Trophoblast cell (in vitro differentiated cells and primary cell): ENCODE results near the gene INTS3.
A peak's percentile ranks its signal among the peaks of the same experiment; 100 is the strongest.

ENCODE experiments used
- DNase-seq, 2 donors: peaks; one replicate each; pipeline ENCODE4 v3.0.0-alpha.2; 2016
- H2AFZ ChIP-seq: 2 replicates; pipeline ENCODE4 v1.6.1; 2013; ENCODE audit warnings: low read length, moderate library complexity, mild to moderate bottlenecking; ENCODE audit not compliant: insufficient read depth, poor library complexity
- H2AK5ac ChIP-seq: 2 replicates; pipeline ENCODE4 v1.6.1; 2013; ENCODE audit warnings: mild to moderate bottlenecking, low read length
- H2BK120ac ChIP-seq: 2 replicates; pipeline ENCODE4 v1.6.1; 2013; ENCODE audit warnings: low read length, mild to moderate bottlenecking, moderate library complexity; ENCODE audit not compliant: insufficient read depth, poor library complexity
- H2BK12ac ChIP-seq: 2 replicates; pipeline ENCODE4 v1.6.1; 2013; ENCODE audit warnings: mild to moderate bottlenecking, low read length, moderate library complexity
- H2BK5ac ChIP-seq: 2 replicates; pipeline ENCODE4 v1.6.1; 2013; ENCODE audit warnings: low read length, low read depth, moderate library complexity, mild to moderate bottlenecking; ENCODE audit not compliant: poor library complexity
- H3K14ac ChIP-seq: 2 replicates; pipeline ENCODE4 v1.6.1; 2013; ENCODE audit warnings: mild to moderate bottlenecking, low read length
- H3K18ac ChIP-seq: 2 replicates; pipeline ENCODE4 v1.6.1; 2013; ENCODE audit warnings: mild to moderate bottlenecking, low read length
- H3K23ac ChIP-seq: 2 replicates; pipeline ENCODE4 v1.6.1; 2013; ENCODE audit warnings: low read length
- H3K27ac ChIP-seq: 2 replicates; pipeline ENCODE4 v1.5.1; 2013; ENCODE audit warnings: low read depth, mild to moderate bottlenecking, inconsistent platforms, low read length, moderate library complexity
- H3K27me3 ChIP-seq: 2 replicates; pipeline ENCODE4 v1.6.1; 2013; ENCODE audit warnings: inconsistent platforms, mild to moderate bottlenecking, low read length, moderate library complexity; ENCODE audit not compliant: insufficient read depth
- H3K36me3 ChIP-seq, 2 experiments: 1 replicate in 1 of 2; 2 replicates in 1 of 2; pipeline ENCODE4 v1.6.1; 2013; ENCODE audit warnings: low read length in 2 of 2, mild to moderate bottlenecking in 2 of 2, moderate library complexity in 1 of 2; ENCODE audit not compliant: insufficient read depth in 2 of 2, control insufficient read depth in 1 of 2
- H3K4ac ChIP-seq: 2 replicates; pipeline ENCODE4 v1.6.1; 2013; ENCODE audit warnings: low read depth, mild to moderate bottlenecking, low read length, moderate library complexity
- H3K4me1 ChIP-seq, 2 experiments: 1 replicate in 1 of 2; 2 replicates in 1 of 2; pipeline ENCODE4 v1.6.1; 2013; ENCODE audit warnings: low read length in 2 of 2, mild to moderate bottlenecking in 2 of 2, moderate library complexity in 1 of 2; ENCODE audit not compliant: insufficient read depth in 2 of 2, control insufficient read depth in 1 of 2
- H3K4me2 ChIP-seq: 2 replicates; pipeline ENCODE4 v1.6.1; 2013; ENCODE audit warnings: inconsistent platforms, mild to moderate bottlenecking, low read length, moderate library complexity
- H3K4me3 ChIP-seq: 2 replicates; pipeline ENCODE4 v1.5.1; 2013; ENCODE audit warnings: mild to moderate bottlenecking, low read depth, low read length, inconsistent platforms
- H3K79me1 ChIP-seq: one replicate; pipeline ENCODE4 v1.6.1; 2013; ENCODE audit warnings: low read length
- H3K79me2 ChIP-seq: 2 replicates; pipeline ENCODE4 v1.6.1; 2013; ENCODE audit warnings: low read length, mild to moderate bottlenecking; ENCODE audit not compliant: control insufficient read depth, insufficient read depth, poor library complexity
- H3K9ac ChIP-seq: 2 replicates; pipeline ENCODE4 v1.6.1; 2013; ENCODE audit warnings: mild to moderate bottlenecking, low read length
- H3K9me3 ChIP-seq: 2 replicates; pipeline ENCODE4 v1.6.1; 2013; ENCODE audit warnings: low read depth, mild to moderate bottlenecking, control low read depth, inconsistent platforms, low read length; ENCODE audit not compliant: insufficient read depth
- H4K12ac ChIP-seq: 2 replicates; pipeline ENCODE4 v1.6.1; 2013; ENCODE audit warnings: low read depth, mild to moderate bottlenecking, low read length, moderate library complexity
- H4K8ac ChIP-seq: 2 replicates; pipeline ENCODE4 v1.6.1; 2013; ENCODE audit warnings: low read depth, mild to moderate bottlenecking, low read length, moderate library complexity
- H4K91ac ChIP-seq: one replicate; pipeline ENCODE4 v1.6.1; 2013; ENCODE audit warnings: low read depth, mild to moderate bottlenecking, low read length, moderate library complexity
- WGBS: extraction: QIAGEN DNeasy Blood & Tissue Kit; methylation state at CpG from one replicate; pipeline ENCODE4 v1.1.7; 2013; ENCODE audit warnings: missing lambda C conversion rate; ENCODE audit not compliant: insufficient read length, insufficient coverage; ENCODE audit errors: extremely low coverage; 5-methylcytosine and 5-hydroxymethylcytosine counted together

INTS3 gene

GRCh38 chr1:153803470-153804056, 75.7 kb downstream of the INTS3 start:
- H4K8ac ChIP-seq = no peak overlapping the region
- H3K4me2 ChIP-seq = no peak overlapping the region
- no peak overlapping the region for H3K4me3 ChIP-seq
- H3K36me3 ChIP-seq = peaks cover 23 to 36% of the 10 kb centered on the region in 2 experiments
- no peak overlapping the region for H2AFZ ChIP-seq
- H3K4me1 ChIP-seq = no peaks in the 10 kb centered on the region
- no peak overlapping the region for H2AK5ac ChIP-seq
- H3K14ac ChIP-seq = no peak overlapping the region
- H3K23ac ChIP-seq = no peak overlapping the region
- H4K12ac ChIP-seq = no peak overlapping the region
- H3K79me2 ChIP-seq = no peaks in the 10 kb centered on the region
- H3K9me3 ChIP-seq = no peaks in the 10 kb centered on the region
- no peaks in the 10 kb centered on the region for H3K79me1 ChIP-seq
- no peak overlapping the region for H3K27ac ChIP-seq
- H2BK120ac ChIP-seq = no peak overlapping the region
- H3K27me3 ChIP-seq = no peaks in the 10 kb centered on the region
- H3K18ac ChIP-seq = no peak overlapping the region
- no peak for DNase-seq
- WGBS = no CpG with 5 or more reads among the region's 3 CpGs
- H3K4ac ChIP-seq = no peak overlapping the region
- H2BK12ac ChIP-seq = no peak overlapping the region
- no peak overlapping the region for H2BK5ac ChIP-seq
- no peak overlapping the region for H4K91ac ChIP-seq
- no peak overlapping the region for H3K9ac ChIP-seq

DNA sequence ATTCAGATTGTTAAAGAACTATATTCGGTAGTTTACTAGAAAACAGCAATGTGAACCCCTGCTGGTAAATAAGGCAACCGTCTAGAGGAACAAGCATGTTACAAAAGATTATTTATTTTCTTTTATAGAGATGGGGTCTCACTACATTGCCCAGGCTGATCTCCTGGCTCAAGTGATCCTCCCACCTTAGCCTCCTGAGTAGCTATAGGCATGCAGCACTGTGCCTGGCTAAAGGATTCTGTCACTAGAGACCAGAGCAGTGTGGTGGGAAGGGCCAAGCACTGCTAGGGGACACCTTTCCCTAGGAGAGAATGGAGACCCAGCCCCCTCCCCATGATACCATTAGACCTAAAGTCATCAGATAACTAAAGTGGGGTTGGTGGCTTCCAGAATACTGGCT, 76.3 kb downstream of the INTS3 start:
- Histone ChIP-seq H3K36me3 (peaks cover 23 to 41% of the 10 kb centered on the region in 2 experiments), H3K9me3 (no peaks in the 10 kb centered on the region), H3K4me1 (no peaks in the 10 kb centered on the region), H4K91ac (no peak overlapping the region), H3K4ac (no peak overlapping the region), H3K27ac (no peak overlapping the region), H3K4me3 (no peak overlapping the region), H4K12ac (no peak overlapping the region), H3K79me1 (no peaks in the 10 kb centered on the region), H3K4me2 (no peak overlapping the region), H2AFZ (no peak overlapping the region), H2BK5ac (no peak overlapping the region), H4K8ac (no peak overlapping the region), H3K27me3 (no peaks in the 10 kb centered on the region), H3K23ac (no peak overlapping the region), H3K9ac (no peak overlapping the region), H2BK120ac (no peak overlapping the region), H3K79me2 (no peaks in the 10 kb centered on the region), H2AK5ac (no peak overlapping the region), H3K18ac (no peak overlapping the region), H2BK12ac (no peak overlapping the region), H3K14ac (no peak overlapping the region)
- DNase-seq = no peak
- no CpG with 5 or more reads among the region's 2 CpGs for WGBS

GRCh38 chr1:153805042-153805745, 77.3 kb downstream of the INTS3 start:
- H3K9me3 ChIP-seq = no peaks in the 10 kb centered on the region
- H3K36me3 ChIP-seq = peaks cover 24 to 46% of the 10 kb centered on the region in 2 experiments
- no peaks in the 10 kb centered on the region for H3K79me2 ChIP-seq
- no peak overlapping the region for H4K91ac ChIP-seq
- no peak overlapping the region for H2BK5ac ChIP-seq
- no peak overlapping the region for H3K23ac ChIP-seq
- H2BK12ac ChIP-seq = no peak overlapping the region
- H3K27me3 ChIP-seq = no peaks in the 10 kb centered on the region
- H2AK5ac ChIP-seq = no peak overlapping the region
- H4K12ac ChIP-seq = no peak overlapping the region
- WGBS = no CpG with 5 or more reads among the region's 5 CpGs
- no peak overlapping the region for H2AFZ ChIP-seq
- H3K4me1 ChIP-seq = no peaks in the 10 kb centered on the region
- no peak overlapping the region for H3K14ac ChIP-seq
- H4K8ac ChIP-seq = no peak overlapping the region
- no peak overlapping the region for H3K4me2 ChIP-seq
- H3K4ac ChIP-seq = no peak overlapping the region
- H2BK120ac ChIP-seq = no peak overlapping the region
- H3K9ac ChIP-seq = no peak overlapping the region
- DNase-seq = peak; percentile 32 to 45
- no peak overlapping the region for H3K27ac ChIP-seq
- H3K79me1 ChIP-seq = no peaks in the 10 kb centered on the region
- H3K18ac ChIP-seq = no peak overlapping the region
- no peak overlapping the region for H3K4me3 ChIP-seq

DNA sequence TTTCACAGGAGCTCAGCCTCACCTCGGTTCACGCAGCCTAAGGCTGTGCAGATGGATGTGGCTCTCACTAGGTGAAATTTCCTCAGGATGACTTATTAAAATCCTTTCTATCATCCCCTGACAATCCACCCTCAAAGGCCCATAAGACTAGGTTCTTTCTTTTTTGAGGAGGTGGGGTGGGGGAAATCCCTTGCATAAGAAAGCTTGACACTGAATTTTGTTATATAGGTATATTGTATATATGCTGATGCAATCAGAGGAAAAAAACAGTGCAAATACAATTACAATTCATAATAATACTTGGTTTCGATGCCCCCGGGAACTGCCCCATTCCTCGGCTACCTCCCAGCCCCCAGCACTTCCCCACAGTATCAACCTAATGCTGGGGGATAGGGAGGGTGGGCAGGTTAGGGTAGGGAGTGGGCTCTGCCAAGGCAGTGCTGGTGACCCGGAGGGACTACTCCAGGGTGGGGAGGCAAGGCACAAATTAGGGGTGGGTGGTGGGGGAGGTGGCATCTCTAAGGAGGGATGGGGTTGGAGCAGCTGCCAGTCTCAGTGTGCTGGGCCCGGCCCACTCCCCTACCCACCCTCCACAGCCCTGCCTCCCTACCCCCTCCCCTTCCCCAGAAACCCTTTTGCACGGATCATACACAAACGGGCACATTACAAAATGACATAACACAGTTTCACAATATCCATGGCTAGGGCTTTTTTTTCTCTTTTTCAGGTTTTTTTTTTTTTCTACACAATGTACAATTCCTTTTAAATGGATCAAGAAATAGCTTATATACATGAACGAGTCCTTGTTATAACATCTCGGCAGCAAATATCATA, 78.3 kb downstream of the INTS3 start:
- Histone ChIP-seq H3K4ac (no peak overlapping the region), H4K12ac (no peak overlapping the region), H3K18ac (no peak overlapping the region), H3K4me1 (no peaks in the 10 kb centered on the region), H3K79me1 (no peaks in the 10 kb centered on the region), H2AFZ (no peak overlapping the region), H2BK12ac (no peak overlapping the region), H4K91ac (no peak overlapping the region), H3K27me3 (no peaks in the 10 kb centered on the region), H3K79me2 (no peaks in the 10 kb centered on the region), H4K8ac (no peak overlapping the region), H3K36me3 (peaks cover 26 to 48% of the 10 kb centered on the region in 2 experiments), H3K4me3 (no peak overlapping the region), H2BK5ac (no peak overlapping the region), H3K27ac (no peak overlapping the region), H3K23ac (no peak overlapping the region), H3K4me2 (no peak overlapping the region), H3K9ac (no peak overlapping the region), H3K9me3 (no peaks in the 10 kb centered on the region), H2AK5ac (no peak overlapping the region), H3K14ac (no peak overlapping the region), H2BK120ac (no peak overlapping the region)
- DNase-seq = no peak
- WGBS = no CpG with 5 or more reads among the region's 11 CpGs
